8988T (cell line): ENCODE data around the gene GLIS1.
A peak's percentile ranks its signal among the peaks of the same experiment; 100 is the strongest.

Experiments used
- DNase-seq: peaks from one replicate; pipeline ENCODE4 v3.0.0; 2011

GLIS1 gene

DNA sequence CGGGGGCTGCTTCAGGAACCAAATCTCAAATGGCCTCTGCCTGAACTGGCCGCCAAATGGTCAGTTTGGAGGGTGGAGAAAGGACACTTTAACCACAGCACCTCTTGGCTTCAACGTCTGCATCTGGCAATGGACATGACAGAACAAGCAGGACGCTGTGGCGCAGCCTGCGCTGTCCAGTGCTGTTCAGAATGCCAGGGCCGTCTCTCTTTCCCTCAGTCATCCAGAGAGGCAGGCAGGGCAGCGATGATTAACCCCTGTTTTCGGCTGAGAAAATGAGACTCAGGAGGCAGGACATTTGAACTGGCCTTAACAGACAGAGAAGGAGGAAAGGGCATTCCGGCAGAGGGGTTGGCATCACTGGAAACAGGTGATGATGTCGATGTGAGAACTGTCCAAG is 48.6 kb downstream of the GLIS1 start:
- no peak for DNase-seq

- DNase-seq: no peak
Observed at GRCh38 chr1:53689736-53690326, 49.1 kb downstream of the GLIS1 start.

DNA sequence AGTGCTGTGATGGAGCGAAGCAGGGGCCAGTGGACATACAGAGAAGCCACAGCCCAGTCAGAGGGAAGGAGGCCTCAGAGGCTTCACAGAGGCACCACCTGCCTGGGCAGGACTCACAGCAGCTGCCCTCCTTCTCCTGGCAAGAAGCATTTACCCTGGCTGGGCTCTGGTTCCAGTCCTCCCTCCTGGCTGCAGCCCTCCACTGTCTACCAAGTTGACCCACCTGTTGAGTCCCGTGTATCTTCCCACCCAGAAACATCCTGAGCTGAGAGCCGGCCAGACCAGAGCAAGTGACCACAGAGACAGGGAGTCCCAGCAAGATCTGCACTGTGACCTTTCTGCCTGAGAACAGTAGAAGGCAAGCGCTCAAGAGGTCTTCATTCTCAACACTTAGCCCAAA is 49.7 kb downstream of the GLIS1 start:
- DNase-seq: no peak

- DNase-seq: peak; percentile 53
Observed at GRCh38 chr1:53688381-53689102, 50.4 kb downstream of the GLIS1 start.

DNA sequence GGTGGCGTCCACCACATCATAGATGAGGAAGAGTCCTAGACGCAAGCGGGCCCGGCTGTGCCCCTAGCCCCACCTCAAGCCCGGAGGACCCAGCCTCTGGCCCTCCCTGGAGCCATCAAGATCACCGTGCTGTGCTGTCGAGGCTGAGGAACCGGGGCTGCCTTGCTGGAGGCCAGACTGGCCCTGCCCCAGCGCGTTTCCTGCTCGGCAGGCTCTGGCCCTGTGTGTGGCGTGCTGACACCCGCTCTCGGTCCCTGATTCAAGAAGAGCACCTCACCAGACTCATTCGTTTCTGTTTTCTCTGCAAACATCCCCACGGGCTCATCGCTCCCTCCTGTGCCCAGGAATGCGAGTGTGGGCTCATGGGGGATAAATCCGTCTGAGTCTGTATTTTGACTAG is 51.1 kb downstream of the GLIS1 start:
- no peak for DNase-seq

- DNase-seq: no peak
Observed at GRCh38 chr1:53687426-53687825, 51.5 kb downstream of the GLIS1 start.

DNA sequence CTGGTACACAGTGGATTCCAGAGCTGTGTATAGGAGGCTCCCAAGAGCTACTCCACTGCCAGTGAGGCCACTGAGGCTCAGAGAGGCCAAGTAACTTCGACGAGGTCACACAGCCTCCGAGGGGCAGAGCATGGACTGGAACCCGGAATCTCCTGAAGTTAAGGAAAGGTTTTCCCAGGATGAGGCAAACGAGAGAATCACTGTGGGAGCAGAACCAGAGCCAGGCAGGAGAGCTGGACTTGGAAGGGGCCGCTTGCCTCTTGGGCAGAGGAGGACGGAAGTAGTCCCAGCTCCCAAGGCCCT is 52.0 kb downstream of the GLIS1 start:
- no peak for DNase-seq

DNA sequence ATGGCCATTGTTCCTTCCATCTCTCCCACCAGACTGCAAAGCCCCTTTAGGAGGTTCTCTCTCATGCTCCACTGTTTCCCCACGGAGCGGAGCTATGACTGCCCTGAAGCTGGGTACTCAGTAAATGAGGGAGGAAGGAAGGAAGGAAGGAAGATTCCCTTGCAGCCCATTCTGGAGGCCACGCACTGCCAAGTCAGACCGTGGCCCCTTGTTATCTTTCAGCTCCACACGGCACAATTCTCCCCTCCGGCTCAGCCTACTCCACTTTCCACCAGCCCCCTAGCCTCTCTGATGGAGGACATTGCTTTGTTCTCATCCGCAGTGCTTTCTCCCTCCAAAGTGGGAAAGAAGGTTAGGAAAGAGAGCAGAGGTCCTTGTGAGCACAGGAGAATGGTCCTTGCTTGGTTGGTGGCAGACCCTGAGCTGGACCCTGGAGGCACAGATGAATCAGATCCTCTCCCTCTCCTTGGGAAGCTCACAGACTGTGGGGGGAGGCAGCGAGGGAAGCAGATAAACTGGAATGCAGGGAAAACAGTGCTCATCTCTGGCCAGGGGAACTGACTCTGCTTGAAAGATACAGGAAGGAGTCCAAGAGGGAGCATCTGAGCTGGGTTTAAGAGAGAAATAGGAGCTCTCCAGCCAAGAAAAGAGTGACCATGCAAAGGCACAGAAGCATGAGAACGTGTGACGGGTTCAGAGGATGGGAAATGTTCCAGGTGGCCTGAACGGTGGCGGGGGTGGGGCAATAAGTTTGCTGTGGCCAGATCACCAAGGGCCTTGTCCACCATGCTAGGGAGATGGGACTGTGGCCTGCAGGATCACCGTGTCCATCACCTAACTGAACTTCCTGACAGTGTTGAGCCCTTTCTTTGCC is 52.6 kb downstream of the GLIS1 start:
- no peak for DNase-seq

DNA sequence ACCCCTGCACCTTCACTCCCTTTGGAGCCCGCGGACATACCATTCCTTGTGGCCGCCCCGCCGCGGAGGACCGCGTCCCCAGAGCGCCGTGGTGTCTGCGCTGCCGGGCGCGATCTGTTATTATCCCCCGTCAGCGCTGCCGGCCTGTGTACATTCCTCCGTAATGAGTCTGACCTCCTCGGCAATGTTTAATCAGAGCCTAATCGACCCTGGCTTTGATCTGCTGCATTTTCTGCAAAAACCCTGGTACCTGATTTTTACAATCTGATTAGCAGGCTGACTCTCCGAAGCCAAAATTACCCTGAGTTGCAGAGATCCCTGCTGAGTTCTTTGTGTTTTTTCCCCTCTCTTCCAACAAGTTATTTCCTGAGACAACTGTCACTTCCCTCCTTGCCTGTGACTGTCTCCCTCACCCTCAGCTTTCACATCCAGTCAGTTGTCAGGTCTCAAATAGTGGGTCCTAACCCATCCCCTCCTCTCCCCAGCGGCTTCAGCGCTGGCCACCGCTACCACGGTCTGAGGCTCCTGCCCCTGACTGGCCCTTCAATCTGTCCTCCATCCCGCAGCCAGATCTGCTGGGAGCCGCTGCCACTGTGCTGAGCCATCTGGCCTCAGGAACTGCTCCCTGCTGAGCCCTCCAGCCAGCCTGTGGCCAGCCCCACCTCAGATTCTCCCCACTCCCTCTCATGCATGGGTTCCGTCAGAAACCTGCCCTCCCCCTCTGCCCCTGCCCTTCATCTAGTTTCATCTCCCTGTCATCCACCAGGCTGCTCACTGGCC is 53.5 kb downstream of the GLIS1 start:
- peak; percentile 32 for DNase-seq

DNA sequence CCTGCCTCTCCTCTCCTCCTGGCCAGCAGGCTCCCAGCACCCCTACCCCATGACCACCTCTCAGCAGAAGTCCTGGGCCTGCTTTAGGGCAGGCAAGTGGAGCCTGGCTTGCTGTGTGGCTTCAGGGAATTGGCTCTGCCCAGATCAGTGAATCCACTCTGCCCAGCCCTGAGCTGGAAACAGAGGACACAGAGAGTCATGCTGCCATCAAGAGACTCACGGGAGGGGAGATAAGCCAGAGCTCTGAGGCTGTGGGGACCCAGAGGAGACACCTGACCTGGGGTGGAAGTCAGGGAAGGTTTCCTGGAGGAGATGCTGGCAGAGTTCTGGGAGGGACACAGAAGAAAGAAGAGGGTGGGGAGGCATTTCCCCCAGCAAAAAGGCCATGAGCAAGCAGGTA is 54.2 kb downstream of the GLIS1 start:
- no peak for DNase-seq

GRCh38 chr1:53683986-53684740 is 54.8 kb downstream of the GLIS1 start:
- peak; percentile 34 for DNase-seq

- DNase-seq: no peak
Observed at GRCh38 chr1:53682881-53683280, 56.1 kb downstream of the GLIS1 start.

GRCh38 chr1:53681977-53682685 is 56.8 kb downstream of the GLIS1 start:
- peak; percentile 65 for DNase-seq

DNA sequence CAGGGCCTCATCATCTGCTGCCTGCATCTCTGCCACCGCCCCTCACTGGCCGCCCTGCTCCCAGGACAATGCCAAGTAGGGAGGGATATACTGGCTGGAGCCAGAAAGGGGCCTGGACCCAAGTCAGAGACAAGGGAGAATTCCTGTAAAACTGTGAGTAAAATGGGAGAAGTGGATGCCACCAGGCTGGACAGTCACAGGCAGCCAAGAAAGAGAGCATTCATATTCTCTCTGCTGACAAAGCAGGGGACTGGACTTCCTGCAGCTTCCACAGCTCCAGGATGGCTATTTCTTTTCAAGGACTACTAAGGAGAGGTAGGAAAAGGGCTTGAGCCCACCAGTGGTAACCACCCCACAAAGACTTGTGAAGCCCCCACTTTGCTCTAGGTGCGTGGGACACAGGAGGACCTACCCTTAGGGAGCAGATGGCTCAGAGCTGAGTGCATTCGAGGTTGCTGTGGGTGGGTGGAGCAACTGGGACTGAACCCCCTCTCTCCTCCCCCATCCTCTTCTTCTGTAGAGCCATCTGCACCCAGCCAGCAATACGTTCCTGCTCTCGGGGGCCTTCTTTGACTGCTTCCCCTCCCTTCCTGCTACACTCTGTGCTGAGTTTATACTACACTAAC is 57.5 kb downstream of the GLIS1 start:
- DNase-seq: no peak

DNA sequence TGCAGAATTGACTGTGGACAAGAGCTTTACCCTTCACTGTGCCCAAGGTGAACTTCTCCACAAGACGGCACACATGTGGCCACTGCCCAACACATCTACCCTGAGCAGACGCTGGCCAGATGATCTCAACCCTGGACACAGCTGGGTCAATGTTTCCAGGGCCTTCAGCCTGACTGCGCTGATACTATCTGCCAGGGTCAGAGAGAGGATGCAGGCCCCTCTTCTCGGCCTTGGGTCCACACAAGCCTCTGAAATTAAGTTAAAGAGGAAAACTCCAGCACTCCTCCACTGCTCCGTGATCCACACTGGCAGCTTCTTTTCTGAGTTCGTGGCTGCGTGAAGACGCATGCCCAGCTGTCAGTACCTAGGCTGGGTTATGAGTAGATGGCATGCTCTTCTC is 58.1 kb downstream of the GLIS1 start:
- no peak for DNase-seq

GRCh38 chr1:53678938-53679825 is 59.8 kb downstream of the GLIS1 start:
- no peak for DNase-seq

DNA sequence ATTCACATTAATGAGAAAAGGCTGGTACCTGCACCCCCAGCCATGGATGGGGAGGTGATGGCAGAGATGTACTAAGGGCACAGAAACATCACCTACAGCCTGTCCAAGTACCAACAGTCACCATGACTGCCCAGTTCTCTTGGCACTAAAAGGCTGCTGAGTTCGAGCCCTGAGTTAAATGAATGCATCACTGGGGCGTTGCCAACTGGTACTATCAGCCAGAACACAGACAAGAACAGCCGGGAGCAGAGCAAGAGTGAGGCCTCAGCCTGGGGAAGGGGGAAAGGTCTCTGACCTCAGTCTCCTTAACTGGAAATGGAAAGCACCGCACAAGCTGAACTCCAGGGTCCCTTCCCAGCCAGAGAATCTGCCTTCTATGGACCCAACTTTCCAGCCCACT is 60.5 kb downstream of the GLIS1 start:
- DNase-seq: no peak

- DNase-seq: no peak
Observed at GRCh38 chr1:53678046-53678445, 60.9 kb downstream of the GLIS1 start.

DNA sequence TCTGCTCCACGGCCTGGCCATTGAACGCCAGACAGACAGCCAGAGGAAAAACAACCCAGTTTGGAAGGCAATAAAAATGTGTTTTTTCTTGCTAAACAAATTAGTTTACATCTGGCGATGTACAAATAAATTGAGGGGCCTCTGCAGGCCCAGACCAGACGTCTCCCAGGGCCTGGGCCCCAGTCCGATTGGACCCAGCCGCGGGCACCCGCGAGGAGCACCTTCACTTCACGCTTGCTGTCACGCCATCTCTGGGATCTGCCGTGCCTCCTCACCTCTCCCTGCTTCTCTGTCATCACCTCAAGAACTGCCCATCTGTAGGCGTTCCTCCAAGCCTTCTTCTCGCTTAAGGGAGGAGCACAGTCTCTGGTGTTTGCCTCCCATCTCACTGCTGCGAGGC is 61.5 kb downstream of the GLIS1 start:
- DNase-seq: no peak

- no peak for DNase-seq
Observed at GRCh38 chr1:53672785-53673184, 66.2 kb downstream of the GLIS1 start.
